K562 (cell line): ENCODE measurements around the gene MSH3. TPM values are rescaled to one million over a fixed set of nuclear protein-coding genes. Genes with fewer than 3 reads are reported as not detected.

ENCODE experiments used
- ARID2 ChIP-seq: fragments of 450-650 bp; IDR thresholded peaks from 2 replicates; pipeline ENCODE4 v1.6.1; 2017; ENCODE audit warnings: antibody characterized with exemption, mild to moderate bottlenecking
- ARID3B ChIP-seq: fragments of 250-450 bp; sonication (Bioruptor Pico); IDR thresholded peaks from 2 replicates; pipeline ENCODE4 v1.4.0; 2020; ENCODE audit warnings: borderline replicate concordance
- ASH1L ChIP-seq: fragments of 450-650 bp; IDR thresholded peaks from 2 replicates; pipeline ENCODE4 v1.6.1; 2018; ENCODE audit warnings: borderline replicate concordance, mild to moderate bottlenecking, low read depth; ENCODE audit not compliant: partially characterized antibody
- CBX1 ChIP-seq: sonication (generic); IDR thresholded peaks from 2 replicates; pipeline ENCODE4 v1.6.1; 2016; ENCODE audit warnings: antibody characterized with exemption, low read depth, mild to moderate bottlenecking
- CBX3 ChIP-seq, 2 experiments: IDR thresholded peaks; 1 replicate in 1 of 2; 2 replicates in 1 of 2; pipeline ENCODE4 v1.6.1; 2012; ENCODE audit warnings: inconsistent platforms in 2 of 2, low read length in 2 of 2, borderline replicate concordance in 1 of 2, control low read depth in 1 of 2
- DLX4 ChIP-seq: fragments of 250-450 bp; sonication (Bioruptor Pico); IDR thresholded peaks from 2 replicates; pipeline ENCODE4 v1.6.1; 2021; ENCODE audit warnings: mild to moderate bottlenecking
- EHMT2 ChIP-seq: fragments of 450-650 bp; IDR thresholded peaks from 2 replicates; pipeline ENCODE4 v1.6.1; 2018; ENCODE audit warnings: antibody characterized with exemption
- ELF4 ChIP-seq: fragments of 450-650 bp; formaldehyde crosslinking; IDR thresholded peaks from 2 replicates; pipeline ENCODE4 v1.4.0; 2022; ENCODE audit warnings: missing genetic modification characterization
- ESRRA ChIP-seq: fragments of 450-650 bp; IDR thresholded peaks from 2 replicates; pipeline ENCODE4 v1.6.1; 2014; ENCODE audit warnings: low read depth, mild to moderate bottlenecking, moderate library complexity, borderline replicate concordance
- FOSL1 ChIP-seq: fragments of 200-800 bp; sonication (Bioruptor generic); conservative IDR thresholded peaks from 2 replicates; pipeline ENCODE4 v1.6.1; 2016; ENCODE audit warnings: missing genetic modification characterization, missing compliant biosample characterization
- GABPB2 ChIP-seq: fragments of 250-450 bp; sonication (Bioruptor Pico); conservative IDR thresholded peaks from 2 replicates; pipeline ENCODE4 v1.5.1; 2021; ENCODE audit warnings: mild to moderate bottlenecking
- HDAC3 ChIP-seq: fragments of 450-650 bp; IDR thresholded peaks from 2 replicates; pipeline ENCODE4 v1.6.1; 2018; ENCODE audit warnings: borderline replicate concordance, mild to moderate bottlenecking, moderate library complexity; ENCODE audit not compliant: partially characterized antibody
- MEIS2 ChIP-seq: fragments of 450-650 bp; IDR thresholded peaks from 2 replicates; pipeline ENCODE4 v1.6.1; 2014; ENCODE audit warnings: mild to moderate bottlenecking; ENCODE audit not compliant: partially characterized antibody
- NFRKB ChIP-seq: fragments of 450-650 bp; IDR thresholded peaks from 2 replicates; pipeline ENCODE4 v1.6.1; 2016; ENCODE audit warnings: low read depth
- RAD21 ChIP-seq, 2 experiments: fragments of 250-450 bp in 1 of 2; fragments of 450-650 bp in 1 of 2; sonication (Bioruptor Pico) in 1 of 2; formaldehyde crosslinking in 1 of 2; IDR thresholded peaks in 1 of 2; conservative IDR thresholded peaks in 1 of 2; 2 replicates each; pipeline versions ENCODE4 v1.4.0 to v1.8.0; 2020 to 2022; ENCODE audit warnings: mild to moderate bottlenecking in 2 of 2, moderate library complexity in 1 of 2
- RB1 ChIP-seq: fragments of 450-650 bp; IDR thresholded peaks from 2 replicates; pipeline ENCODE4 v1.6.1; 2017; ENCODE audit warnings: low read depth, mild to moderate bottlenecking
- SMAD4 ChIP-seq: fragments of 250-450 bp; sonication (Bioruptor Pico); conservative IDR thresholded peaks from 2 replicates; pipeline ENCODE4 v1.8.0; 2021; ENCODE audit warnings: inconsistent platforms, mild to moderate bottlenecking, moderate library complexity
- SMARCA5 ChIP-seq: fragments of 450-650 bp; IDR thresholded peaks from 2 replicates; pipeline ENCODE4 v1.6.1; 2016
- SMARCE1 ChIP-seq: fragments of 450-650 bp; IDR thresholded peaks from 2 replicates; pipeline ENCODE4 v1.7.1; 2016; ENCODE audit warnings: mild to moderate bottlenecking
- ZNF444 ChIP-seq: fragments of 250-450 bp; sonication (Bioruptor Pico); IDR thresholded peaks from 2 replicates; pipeline ENCODE4 v1.4.0; 2020; ENCODE audit warnings: mild to moderate bottlenecking, moderate library complexity
- ZNF445 ChIP-seq: fragments of 250-450 bp; sonication (Bioruptor Pico); IDR thresholded peaks from 2 replicates; pipeline ENCODE4 v1.4.0; 2020; ENCODE audit warnings: low read depth, mild to moderate bottlenecking, moderate library complexity
- ZNF639 ChIP-seq, 2 experiments: fragments of 200-800 bp in 1 of 2; sonication (Bioruptor generic) in 1 of 2; sonication (generic) in 1 of 2; formaldehyde crosslinking in 1 of 2; IDR thresholded peaks in 1 of 2; conservative IDR thresholded peaks in 1 of 2; 2 replicates each; pipeline versions ENCODE4 v1.5.0 to v1.6.1; 2016 to 2020; ENCODE audit warnings: missing compliant biosample characterization in 1 of 2, missing genetic modification characterization in 1 of 2, missing genetic modification reagents in 1 of 2
- polyA plus RNA-seq, 8 experiments: library from polyadenylated mRNA; depleted of rRNA in 4 of 8; stranded (reverse) in 5 of 8; unstranded in 3 of 8; fragments of >200 nt; fragmentation: Nextera tagmentation in 2 of 8; fragmentation: Illumina TruSeq in 1 of 8; extraction: Ambion mirVana in 2 of 8; extraction: Trizol in 1 of 8; gene quantifications; 2 replicates each; pipeline versions ENCODE4 v1.2.1 to v1.2.3, GENCODE V29; 2011 to 2014; ENCODE audit warnings: inconsistent platforms in 1 of 8, missing spikeins in 1 of 8
- total RNA-seq, 7 experiments: library from RNA; depleted of rRNA in 6 of 7; stranded (reverse); fragments of >200 nt in 6 of 7; fragmentation: Illumina TruSeq in 2 of 7; extraction: Trizol in 2 of 7; gene quantifications; 2 replicates each; pipeline versions ENCODE4 v1.2.1 to v1.2.3, GENCODE V29; 2011 to 2021; ENCODE audit warnings: low replicate concordance in 1 of 7
- TF ChIP-seq, protein P1 (sequence below): IDR thresholded peaks from 2 replicates; pipeline ENCODE4 v1.6.1; 2012; ENCODE audit warnings: low read depth, low read length, improper control_type of control experiment, borderline replicate concordance

Gene MSH3
- total and polyA plus RNA-seq, 9 of the 15 experiments (the other 6 are each of a cell fraction or from before 2014, with no cell fraction given) = 3.9 to 17.2 (median 13.2) TPM

GRCh38 chr5:80884929-80885328 lies 230.5 kb downstream of the MSH3 start (continued):
- TF ChIP-seq, protein P1, sequence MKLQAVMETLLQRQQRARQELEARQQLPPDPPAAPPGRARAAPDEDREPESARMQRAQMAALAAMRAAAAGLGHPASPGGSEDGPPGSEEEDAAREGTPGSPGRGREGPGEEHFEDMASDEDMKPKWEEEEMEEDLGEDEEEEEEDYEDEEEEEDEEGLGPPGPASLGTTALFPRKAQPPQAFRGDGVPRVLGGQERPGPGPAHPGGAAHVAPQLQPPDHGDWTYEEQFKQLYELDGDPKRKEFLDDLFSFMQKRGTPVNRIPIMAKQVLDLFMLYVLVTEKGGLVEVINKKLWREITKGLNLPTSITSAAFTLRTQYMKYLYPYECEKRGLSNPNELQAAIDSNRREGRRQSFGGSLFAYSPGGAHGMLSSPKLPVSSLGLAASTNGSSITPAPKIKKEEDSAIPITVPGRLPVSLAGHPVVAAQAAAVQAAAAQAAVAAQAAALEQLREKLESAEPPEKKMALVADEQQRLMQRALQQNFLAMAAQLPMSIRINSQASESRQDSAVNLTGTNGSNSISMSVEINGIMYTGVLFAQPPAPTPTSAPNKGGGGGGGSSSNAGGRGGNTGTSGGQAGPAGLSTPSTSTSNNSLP = 0 out of 2 replicates have a peak, but pooled peaks have one; percentile 21
- TF ChIP-seq NFRKB (no peak), SMARCA5 (no peak), ARID3B (CRISPR knock-in tag) (no peak), ESRRA (no peak), SMAD4 (no peak), ZNF639 (CRISPR knock-in tag; conservative IDR thresholded peaks at IDR 0.05 in 1 of 2, IDR thresholded peaks at IDR 0.05 in 1 of 2) (no peak), ZNF445 (CRISPR knock-in tag) (no peak), FOSL1 (tag) (peak; percentile 86), RB1 (no peak), SMARCE1 (0 out of 2 replicates have a peak, but pooled peaks have one; percentile 20), ASH1L (no peak), ZNF444 (no peak), ELF4 (CRISPR knock-in tag) (no peak), RAD21 (CRISPR knock-in tag; conservative IDR thresholded peaks at IDR 0.05 in 1 of 2, IDR thresholded peaks at IDR 0.05 in 1 of 2) (no peak), ARID2 (no peak), MEIS2 (peak; percentile 72), CBX1 (no peak), DLX4 (CRISPR knock-in tag) (no peak), GABPB2 (no peak), EHMT2 (peak; percentile 34; the same call in 1 of the 2 replicates), HDAC3 (no peak), CBX3 (IDR thresholded peaks at IDR 0.05; ENCODE audit: borderline replicate concordance in 1 of 2, low read length in 2 of 2) (no peak)
